CD4-positive, alpha-beta T cell treated with Interleukin-21 for 1 hour (primary cell): ENCODE results near the gene APIP.
A peak's percentile ranks its signal among the peaks of the same experiment; 100 is the strongest.

ENCODE experiments used
- DNase-seq: peaks from one replicate; pipeline ENCODE4 v3.0.0-alpha.2; 2020

APIP gene

GRCh38 chr11:34886609-34887008 is 29.6 kb downstream of the APIP start:
- no peak for DNase-seq

- DNase-seq: no peak
These were observed 34.3 kb downstream of the APIP start for GRCh38 chr11:34881900-34882299.

- DNase-seq: no peak
These were observed 38.7 kb downstream of the APIP start for GRCh38 chr11:34877375-34877975.

- no peak for DNase-seq
These were observed 42.0 kb downstream of the APIP start for GRCh38 chr11:34874202-34874601.

- DNase-seq: no peak
These were observed 45.5 kb downstream of the APIP start for GRCh38 chr11:34870548-34871196.

- no peak for DNase-seq
These were observed 46.8 kb downstream of the APIP start for GRCh38 chr11:34869425-34869824.

- no peak for DNase-seq
These were observed 49.8 kb downstream of the APIP start for GRCh38 chr11:34866375-34866774.

GRCh38 chr11:34865261-34865660 is 50.9 kb downstream of the APIP start:
- DNase-seq: no peak

- DNase-seq: no peak
These were observed 51.8 kb downstream of the APIP start for GRCh38 chr11:34864424-34864823.

GRCh38 chr11:34863048-34863447 is 53.1 kb downstream of the APIP start:
- no peak for DNase-seq

GRCh38 chr11:34860518-34860917 is 55.7 kb downstream of the APIP start:
- no peak for DNase-seq

- no peak for DNase-seq
These were observed 56.1 kb downstream of the APIP start for GRCh38 chr11:34860034-34860433.

GRCh38 chr11:34859496-34859895 is 56.7 kb downstream of the APIP start:
- DNase-seq: no peak

- no peak for DNase-seq
These were observed 58.7 kb downstream of the APIP start for GRCh38 chr11:34857463-34857862.

GRCh38 chr11:34856251-34856650 is 59.9 kb downstream of the APIP start:
- no peak for DNase-seq

GRCh38 chr11:34855754-34856095 is 60.5 kb downstream of the APIP start:
- no peak for DNase-seq

- no peak for DNase-seq
These were observed 61.0 kb downstream of the APIP start for GRCh38 chr11:34855021-34855753.

GRCh38 chr11:34851916-34852315 is 64.3 kb downstream of the APIP start:
- DNase-seq: no peak

- no peak for DNase-seq
These were observed 65.8 kb downstream of the APIP start for GRCh38 chr11:34850334-34850733.

GRCh38 chr11:34846467-34846866 is 69.7 kb downstream of the APIP start:
- no peak for DNase-seq

GRCh38 chr11:34844463-34845112 is 71.6 kb downstream of the APIP start:
- DNase-seq: no peak

GRCh38 chr11:34843271-34843670 is 72.9 kb downstream of the APIP start:
- DNase-seq: no peak

GRCh38 chr11:34840736-34841386 is 75.3 kb downstream of the APIP start:
- DNase-seq: peak; percentile 25
